ENCODE measurements around the gene DCAF4. TPM values are rescaled to one million over a fixed set of nuclear protein-coding genes. Genes with fewer than 3 reads are reported as not detected.

DCAF4 gene
- total RNA-seq, 2 donors from 2014 or later, result 8.3 to 11.3 TPM

GRCh38 chr14:72982146-72982708 is 56.0 kb downstream of the DCAF4 start:
- intact Hi-C loops (cut with DNase I), result no loop called here
- Histone ChIP-seq H3K4me1 (no peaks in the 10 kb centered on the region), H3K4me3 (no peak overlapping the region), H3K27me3 (no peaks in the 10 kb centered on the region), H3K27ac (no peak overlapping the region), H3K9ac (ENCODE audit: low read depth in 2 of 2, low read length in 2 of 2) (no peak overlapping the region), H3K36me3 (no peaks in the 10 kb centered on the region), H3K9me3 (no peaks in the 10 kb centered on the region)
- DNase-seq, result no peak
- TF ChIP-seq CTCF (IDR thresholded peaks at IDR 0.05), result no peak

GRCh38 chr14:72986214-72986613 is 60.0 kb downstream of the DCAF4 start:
- no peak overlapping the region for H3K27ac ChIP-seq
- H3K4me3 ChIP-seq, result no peak overlapping the region
- H3K9ac ChIP-seq (ENCODE audit: low read depth in 2 of 2, low read length in 2 of 2), result no peak overlapping the region
- H3K4me1 ChIP-seq, result no peaks in the 10 kb centered on the region
- no peak for DNase-seq
- TF ChIP-seq CTCF (IDR thresholded peaks at IDR 0.05), result no peak
- no peaks in the 10 kb centered on the region for H3K36me3 ChIP-seq
- no peaks in the 10 kb centered on the region for H3K27me3 ChIP-seq
- intact Hi-C loops (cut with DNase I), result no loop called here
- no peaks in the 10 kb centered on the region for H3K9me3 ChIP-seq

- TF ChIP-seq CTCF (IDR thresholded peaks at IDR 0.05), result no peak
- no peak for DNase-seq
- Histone ChIP-seq H3K9me3 (no peaks in the 10 kb centered on the region), H3K4me1 (no peaks in the 10 kb centered on the region), H3K4me3 (no peak overlapping the region), H3K27ac (no peak overlapping the region), H3K27me3 (no peaks in the 10 kb centered on the region), H3K36me3 (no peaks in the 10 kb centered on the region), H3K9ac (ENCODE audit: low read depth in 2 of 2, low read length in 2 of 2) (no peak overlapping the region)
- intact Hi-C loops (cut with DNase I), result no loop called here
Observed at GRCh38 chr14:72986857-72987256, 60.6 kb downstream of the DCAF4 start.

GRCh38 chr14:72990171-72990570 is 63.9 kb downstream of the DCAF4 start:
- no peak for DNase-seq
- Histone ChIP-seq H3K27me3 (no peaks in the 10 kb centered on the region), H3K4me3 (no peak overlapping the region), H3K9me3 (no peaks in the 10 kb centered on the region), H3K27ac (no peak overlapping the region), H3K36me3 (no peaks in the 10 kb centered on the region), H3K4me1 (no peaks in the 10 kb centered on the region), H3K9ac (ENCODE audit: low read depth in 2 of 2, low read length in 2 of 2) (no peak overlapping the region)
- TF ChIP-seq CTCF (IDR thresholded peaks at IDR 0.05), result no peak
- intact Hi-C loops (cut with DNase I), result no loop called here

- Histone ChIP-seq H3K36me3 (no peaks in the 10 kb centered on the region), H3K4me3 (no peak overlapping the region), H3K9me3 (no peaks in the 10 kb centered on the region), H3K4me1 (no peaks in the 10 kb centered on the region), H3K27ac (no peak overlapping the region), H3K9ac (ENCODE audit: low read depth in 2 of 2, low read length in 2 of 2) (no peak overlapping the region), H3K27me3 (no peaks in the 10 kb centered on the region)
- intact Hi-C loops (cut with DNase I), result no loop called here
- TF ChIP-seq CTCF (IDR thresholded peaks at IDR 0.05), result no peak
- DNase-seq, result no peak
Observed at GRCh38 chr14:72996916-72997315, 70.7 kb downstream of the DCAF4 start.

Measured in colonic mucosa (tissue), 4 donors.